ENCODE measurements around the gene GPSM1. TPM values are rescaled to one million over a fixed set of nuclear protein-coding genes. Genes with fewer than 3 reads are reported as not detected.

The GPSM1 gene
- total and polyA plus RNA-seq, 4 donors = 29.2 to 116 (median 92.1) TPM

GRCh38 chr9:136309806-136310220 is 17.5 kb upstream of the GPSM1 start:
- no peak for DNase-seq (ENCODE audit: low read depth in 4 of 6, low spot score in 6 of 6)
- H3K4me3 ChIP-seq (ENCODE audit: low read depth, low read length) = no peak overlapping the region
- no peaks in the 10 kb centered on the region for H3K27me3 ChIP-seq (ENCODE audit: control insufficient read depth, insufficient read depth, low read length)
- WGBS (ENCODE audit: insufficient coverage) = 94% methylated on average over 5 of the region's 5 CpGs
- H3K9me3 ChIP-seq (ENCODE audit: control insufficient read depth, insufficient read depth, low read length) = peaks cover 1% of the 10 kb centered on the region
- peaks cover 5% of the 10 kb centered on the region for H3K36me3 ChIP-seq (ENCODE audit: control insufficient read depth, insufficient read depth, low read length)
- H3K4me1 ChIP-seq (ENCODE audit: control insufficient read depth, insufficient read depth, low read length) = peaks cover 25% of the 10 kb centered on the region
- no peak overlapping the region for H3K27ac ChIP-seq (ENCODE audit: low read depth, low read length)

- DNase-seq (ENCODE audit: low read depth in 4 of 6, low spot score in 6 of 6) = no peak
- Histone ChIP-seq H3K36me3 (ENCODE audit: control insufficient read depth, insufficient read depth, low read length) (peaks cover 5% of the 10 kb centered on the region), H3K27me3 (ENCODE audit: control insufficient read depth, insufficient read depth, low read length) (no peaks in the 10 kb centered on the region), H3K4me3 (ENCODE audit: low read depth, low read length) (no peak overlapping the region), H3K4me1 (ENCODE audit: control insufficient read depth, insufficient read depth, low read length) (peaks cover 23% of the 10 kb centered on the region), H3K9me3 (ENCODE audit: control insufficient read depth, insufficient read depth, low read length) (peaks cover 3% of the 10 kb centered on the region), H3K27ac (ENCODE audit: low read depth, low read length) (no peak overlapping the region)
- WGBS (ENCODE audit: insufficient coverage) = 60% methylated on average over 27 of the region's 28 CpGs
These were observed 16.9 kb upstream of the GPSM1 start for GRCh38 chr9:136310273-136311030.

GRCh38 chr9:136311051-136312008 is 16.0 kb upstream of the GPSM1 start:
- Histone ChIP-seq H3K27ac (ENCODE audit: low read depth, low read length) (no peak overlapping the region), H3K4me1 (ENCODE audit: control insufficient read depth, insufficient read depth, low read length) (peaks cover 18% of the 10 kb centered on the region), H3K36me3 (ENCODE audit: control insufficient read depth, insufficient read depth, low read length) (peaks cover 5% of the 10 kb centered on the region), H3K27me3 (ENCODE audit: control insufficient read depth, insufficient read depth, low read length) (no peaks in the 10 kb centered on the region), H3K9me3 (ENCODE audit: control insufficient read depth, insufficient read depth, low read length) (peaks cover 3% of the 10 kb centered on the region), H3K4me3 (ENCODE audit: low read depth, low read length) (no peak overlapping the region)
- 50% methylated on average over 19 of the region's 23 CpGs for WGBS (ENCODE audit: insufficient coverage)
- no peak for DNase-seq (ENCODE audit: low read depth in 4 of 6, low spot score in 6 of 6)

GRCh38 chr9:136312009-136312375 is 15.3 kb upstream of the GPSM1 start:
- peaks cover 18% of the 10 kb centered on the region for H3K4me1 ChIP-seq (ENCODE audit: control insufficient read depth, insufficient read depth, low read length)
- 71% methylated on average over 8 of the region's 10 CpGs for WGBS (ENCODE audit: insufficient coverage)
- no peaks in the 10 kb centered on the region for H3K27me3 ChIP-seq (ENCODE audit: control insufficient read depth, insufficient read depth, low read length)
- peaks cover 5% of the 10 kb centered on the region for H3K36me3 ChIP-seq (ENCODE audit: control insufficient read depth, insufficient read depth, low read length)
- H3K4me3 ChIP-seq (ENCODE audit: low read depth, low read length) = no peak overlapping the region
- no peak overlapping the region for H3K27ac ChIP-seq (ENCODE audit: low read depth, low read length)
- DNase-seq (ENCODE audit: low read depth in 4 of 6, low spot score in 6 of 6) = no peak
- peaks cover 3% of the 10 kb centered on the region for H3K9me3 ChIP-seq (ENCODE audit: control insufficient read depth, insufficient read depth, low read length)

GRCh38 chr9:136312436-136312835 is 14.9 kb upstream of the GPSM1 start:
- Histone ChIP-seq H3K27me3 (ENCODE audit: control insufficient read depth, insufficient read depth, low read length) (no peaks in the 10 kb centered on the region), H3K9me3 (ENCODE audit: control insufficient read depth, insufficient read depth, low read length) (peaks cover 3% of the 10 kb centered on the region), H3K4me1 (ENCODE audit: control insufficient read depth, insufficient read depth, low read length) (peaks cover 18% of the 10 kb centered on the region), H3K36me3 (ENCODE audit: control insufficient read depth, insufficient read depth, low read length) (peaks cover 5% of the 10 kb centered on the region), H3K27ac (ENCODE audit: low read depth, low read length) (no peak overlapping the region), H3K4me3 (ENCODE audit: low read depth, low read length) (no peak overlapping the region)
- DNase-seq (ENCODE audit: low read depth in 4 of 6, low spot score in 6 of 6) = peak in 1 of 6 donors; percentile 42
- WGBS (ENCODE audit: insufficient coverage) = 87% methylated on average over 9 of the region's 12 CpGs

GRCh38 chr9:136313111-136314055 is 14.0 kb upstream of the GPSM1 start:
- peaks cover 18% of the 10 kb centered on the region for H3K4me1 ChIP-seq (ENCODE audit: control insufficient read depth, insufficient read depth, low read length)
- no peak overlapping the region for H3K27ac ChIP-seq (ENCODE audit: low read depth, low read length)
- H3K9me3 ChIP-seq (ENCODE audit: control insufficient read depth, insufficient read depth, low read length) = peaks cover 3% of the 10 kb centered on the region
- no peak for DNase-seq (ENCODE audit: low read depth in 4 of 6, low spot score in 6 of 6)
- 91% methylated on average over 18 of the region's 18 CpGs for WGBS (ENCODE audit: insufficient coverage)
- H3K27me3 ChIP-seq (ENCODE audit: control insufficient read depth, insufficient read depth, low read length) = no peaks in the 10 kb centered on the region
- H3K4me3 ChIP-seq (ENCODE audit: low read depth, low read length) = no peak overlapping the region
- peaks cover 5% of the 10 kb centered on the region for H3K36me3 ChIP-seq (ENCODE audit: control insufficient read depth, insufficient read depth, low read length)

- 82% methylated on average over 2 of the region's 3 CpGs for WGBS (ENCODE audit: insufficient coverage)
- Histone ChIP-seq H3K4me1 (ENCODE audit: control insufficient read depth, insufficient read depth, low read length) (peaks cover 15% of the 10 kb centered on the region), H3K27me3 (ENCODE audit: control insufficient read depth, insufficient read depth, low read length) (no peaks in the 10 kb centered on the region), H3K9me3 (ENCODE audit: control insufficient read depth, insufficient read depth, low read length) (peaks cover 3% of the 10 kb centered on the region), H3K4me3 (ENCODE audit: low read depth, low read length) (no peak overlapping the region), H3K27ac (ENCODE audit: low read depth, low read length) (no peak overlapping the region), H3K36me3 (ENCODE audit: control insufficient read depth, insufficient read depth, low read length) (peaks cover 5% of the 10 kb centered on the region)
- DNase-seq (ENCODE audit: low read depth in 4 of 6, low spot score in 6 of 6) = no peak
These were observed 13.3 kb upstream of the GPSM1 start for GRCh38 chr9:136314056-136314416.

GRCh38 chr9:136314944-136315343 is 12.4 kb upstream of the GPSM1 start:
- 75% methylated on average over 4 of the region's 4 CpGs for WGBS (ENCODE audit: insufficient coverage)
- Histone ChIP-seq H3K27me3 (ENCODE audit: control insufficient read depth, insufficient read depth, low read length) (no peaks in the 10 kb centered on the region), H3K9me3 (ENCODE audit: control insufficient read depth, insufficient read depth, low read length) (peaks cover 3% of the 10 kb centered on the region), H3K4me1 (ENCODE audit: control insufficient read depth, insufficient read depth, low read length) (peaks cover 9% of the 10 kb centered on the region), H3K4me3 (ENCODE audit: low read depth, low read length) (no peak overlapping the region), H3K27ac (ENCODE audit: low read depth, low read length) (no peak overlapping the region), H3K36me3 (ENCODE audit: control insufficient read depth, insufficient read depth, low read length) (peaks cover 2% of the 10 kb centered on the region)
- DNase-seq (ENCODE audit: low read depth in 4 of 6, low spot score in 6 of 6) = no peak

GRCh38 chr9:136316271-136316751 is 11.0 kb upstream of the GPSM1 start:
- WGBS (ENCODE audit: insufficient coverage) = 94% methylated on average over 18 of the region's 23 CpGs
- H3K27ac ChIP-seq (ENCODE audit: low read depth, low read length) = no peak overlapping the region

More at GRCh38 chr9:136316271-136316751, 11.0 kb upstream of the GPSM1 start:
- Histone ChIP-seq H3K36me3 (ENCODE audit: control insufficient read depth, insufficient read depth, low read length) (no peaks in the 10 kb centered on the region), H3K4me1 (ENCODE audit: control insufficient read depth, insufficient read depth, low read length) (no peaks in the 10 kb centered on the region), H3K9me3 (ENCODE audit: control insufficient read depth, insufficient read depth, low read length) (peaks cover 3% of the 10 kb centered on the region), H3K27me3 (ENCODE audit: control insufficient read depth, insufficient read depth, low read length) (no peaks in the 10 kb centered on the region), H3K4me3 (ENCODE audit: low read depth, low read length) (no peak overlapping the region)
- DNase-seq (ENCODE audit: low read depth in 4 of 6, low spot score in 6 of 6) = no peak
